CD14-positive monocyte (primary cell): Measurements from ENCODE around the gene SLC30A10. TPM values are rescaled to one million over a fixed set of nuclear protein-coding genes. Genes with fewer than 3 reads are reported as not detected.
"Not testable (repeated sequence)": the region's sequence is repeated elsewhere in the genome, so short reads cannot be mapped to it uniquely, and the experiment has no call there.

ENCODE experiments used
- DNase-seq, 3 donors: peaks; one replicate each; pipeline ENCODE4 v3.0.0-alpha.2; 2011 to 2022
- H2AFZ ChIP-seq: 2 replicates; pipeline ENCODE4 v1.6.0; 2012; ENCODE audit warnings: mild to moderate bottlenecking, low read depth, low read length, inconsistent platforms; ENCODE audit not compliant: insufficient read depth, poor library complexity, severe bottlenecking
- H3K27ac ChIP-seq, 2 donors: 1 replicate in 1 of 2; 2 replicates in 1 of 2; pipeline ENCODE4 v1.5.1; 2012 to 2013; ENCODE audit warnings: low read length in 2 of 2, control low read depth in 1 of 2, inconsistent platforms in 1 of 2, low read depth in 1 of 2, mild to moderate bottlenecking in 1 of 2
- H3K27me3 ChIP-seq, 2 donors: one replicate each; pipeline versions ENCODE4 v1.6.0 to v1.6.1; 2011 to 2013; ENCODE audit warnings: low read length in 2 of 2; ENCODE audit not compliant: control insufficient read depth in 2 of 2, insufficient read depth in 2 of 2
- H3K36me3 ChIP-seq, 2 donors: replicated peaks in 1 of 2; 1 replicate in 1 of 2; 2 replicates in 1 of 2; pipeline versions ENCODE4 v1.5.1 to v1.6.1; 2012 to 2013; ENCODE audit warnings: low read length in 2 of 2, control low read depth in 1 of 2, inconsistent platforms in 1 of 2, mild to moderate bottlenecking in 1 of 2; ENCODE audit not compliant: insufficient read depth in 2 of 2, control insufficient read depth in 1 of 2
- H3K4me1 ChIP-seq, 2 donors: 1 replicate in 1 of 2; 2 replicates in 1 of 2; pipeline versions ENCODE4 v1.5.1 to v1.6.1; 2012 to 2013; ENCODE audit warnings: low read length in 2 of 2, control low read depth in 1 of 2, inconsistent platforms in 1 of 2, mild to moderate bottlenecking in 1 of 2, moderate library complexity in 1 of 2; ENCODE audit not compliant: insufficient read depth in 2 of 2, control insufficient read depth in 1 of 2
- H3K4me2 ChIP-seq: replicated peaks from 2 replicates; pipeline ENCODE3; 2012; ENCODE audit warnings: low read length, moderate library complexity, mild to moderate bottlenecking; ENCODE audit not compliant: poor library complexity, severe bottlenecking; ENCODE audit errors: extremely low read depth
- H3K4me3 ChIP-seq, 3 experiments: fragments of 200-600 bp in 1 of 3; sonication (generic) in 1 of 3; replicated peaks in 1 of 3; 1 replicate in 2 of 3; 2 replicates in 1 of 3; pipeline ENCODE4 v1.5.1; 2011 to 2013; ENCODE audit warnings: low read length in 3 of 3, mild to moderate bottlenecking in 3 of 3, control low read depth in 2 of 3, low read depth in 2 of 3, inconsistent platforms in 1 of 3, moderate library complexity in 1 of 3
- H3K79me2 ChIP-seq: 2 replicates; pipeline ENCODE4 v1.6.0; 2012; ENCODE audit warnings: mild to moderate bottlenecking, control low read depth, inconsistent platforms, low read length, moderate library complexity; ENCODE audit not compliant: insufficient read depth
- H3K9ac ChIP-seq: 2 replicates; pipeline ENCODE4 v1.6.0; 2017; ENCODE audit warnings: low read length, mild to moderate bottlenecking; ENCODE audit not compliant: insufficient read depth, poor library complexity, severe bottlenecking
- H3K9me3 ChIP-seq, 2 donors: replicated peaks in 1 of 2; 1 replicate in 1 of 2; 2 replicates in 1 of 2; pipeline versions ENCODE4 v1.5.1 to v1.6.1; 2012 to 2013; ENCODE audit warnings: low read length in 2 of 2, control low read depth in 1 of 2; ENCODE audit not compliant: control insufficient read depth in 1 of 2, insufficient read depth in 1 of 2
- H4K20me1 ChIP-seq: 2 replicates; pipeline ENCODE4 v1.6.0; 2012; ENCODE audit warnings: mild to moderate bottlenecking, low read length, control low read depth, moderate library complexity; ENCODE audit not compliant: insufficient read depth
- H3K27ac Mint-ChIP-seq, 7 donors: one replicate each; pipeline ENCODE4 v1.8.0; 2020; ENCODE audit warnings: mild to moderate bottlenecking in 7 of 7, mixed read lengths in 7 of 7, moderate library complexity in 6 of 7, inconsistent platforms in 2 of 7
- H3K27me3 Mint-ChIP-seq, 3 donors: one replicate each; pipeline ENCODE4 v1.8.0; 2021 to 2022; ENCODE audit warnings: low read depth in 3 of 3, mild to moderate bottlenecking in 3 of 3, mixed read lengths in 3 of 3, moderate library complexity in 3 of 3, inconsistent platforms in 1 of 3
- H3K36me3 Mint-ChIP-seq, 2 donors: one replicate each; pipeline ENCODE4 v1.8.0; 2020; ENCODE audit warnings: mixed read lengths in 2 of 2, inconsistent platforms in 1 of 2, mild to moderate bottlenecking in 1 of 2
- H3K4me1 Mint-ChIP-seq: one replicate; pipeline ENCODE4 v1.8.0; 2020; ENCODE audit warnings: mild to moderate bottlenecking, mixed read lengths
- H3K4me3 Mint-ChIP-seq, 2 donors: one replicate each; pipeline ENCODE4 v1.8.0; 2020; ENCODE audit warnings: mild to moderate bottlenecking in 2 of 2, mixed read lengths in 2 of 2, moderate library complexity in 1 of 2
- H3K9me3 Mint-ChIP-seq, 7 donors: one replicate each; pipeline ENCODE4 v1.8.0; 2020 to 2022; ENCODE audit warnings: mixed read lengths in 7 of 7, mild to moderate bottlenecking in 6 of 7, moderate library complexity in 6 of 7, inconsistent platforms in 2 of 7
- CTCF ChIP-seq: fragments of 200-600 bp; IDR thresholded peaks from one replicate; pipeline ENCODE4 v1.8.0; 2022; ENCODE audit warnings: antibody characterized with exemption, mild to moderate bottlenecking
- WGBS: methylation state at CpG from one replicate; pipeline ENCODE4 v1.1.5; 2013; ENCODE audit warnings: missing lambda C conversion rate; ENCODE audit not compliant: insufficient coverage; 5-methylcytosine and 5-hydroxymethylcytosine counted together
- intact Hi-C, 2 donors: fragments of 100-400 bp; cut with micrococcal nuclease; formaldehyde crosslinking; loops; one replicate each; pipeline versions ENCODE4 v1.15.0 to v1.15.1; 2023
- polyA plus RNA-seq, 3 donors: library from polyadenylated mRNA; depleted of rRNA in 1 of 3; unstranded in 2 of 3; stranded (reverse) in 1 of 3; fragments of 300-500 nt in 2 of 3; fragments of >200 nt in 1 of 3; fragmentation: Illumina TruSeq in 2 of 3; gene quantifications; 1 replicate in 2 of 3; 2 replicates in 1 of 3; pipeline ENCODE4 v1.2.3, GENCODE V29; 2012 to 2021

The SLC30A10 gene
- polyA plus RNA-seq, 3 donors = not detected

GRCh38 chr1:219907772-219908070 is 20.6 kb downstream of the SLC30A10 start:
- Histone ChIP-seq H3K4me3 (peak overlapping the region in 2 of 3 experiments; percentile 2 to 45), H3K4me2 (peak overlapping the region; percentile 64), H2AFZ (peak overlapping the region; percentile 53), H3K4me1 (peaks cover 17 to 18% of the 10 kb centered on the region in 2 donors), H3K9me3 (no peaks in the 10 kb centered on the region), H3K27me3 (no peaks in the 10 kb centered on the region), H4K20me1 (no peaks in the 10 kb centered on the region), H3K36me3 (no peaks in the 10 kb centered on the region), H3K27ac (peak overlapping the region; percentile 45 to 72), H3K79me2 (no peaks in the 10 kb centered on the region), H3K9ac (peak overlapping the region; percentile 45)
- Mint-ChIP-seq H3K4me3 (peak overlapping the region; percentile 66 to 84), H3K9me3 (peaks cover 0 to 5% (median 0%) of the 10 kb centered on the region in 7 donors), H3K4me1 (peaks cover 23% of the 10 kb centered on the region), H3K36me3 (no peaks in the 10 kb centered on the region), H3K27ac (peak overlapping the region; percentile 68 to 90 (median 84)), H3K27me3 (peaks cover 0 to 6% (median 0%) of the 10 kb centered on the region in 3 donors)
- no peak for TF ChIP-seq CTCF
- intact Hi-C loops = no loop called here
- DNase-seq = peak in 1 of 3 donors; percentile 24
- WGBS = 0% methylated on average over 1 of the region's 1 CpG

- H3K36me3 Mint-ChIP-seq = no peaks in the 10 kb centered on the region
- TF ChIP-seq CTCF = no peak
- WGBS = no CpG with 5 or more reads among the region's 5 CpGs
- peak in 2 of 3 donors; percentile 10 to 34 for DNase-seq
- peak overlapping the region; percentile 66 to 84 for H3K4me3 Mint-ChIP-seq
- H3K27me3 ChIP-seq = no peaks in the 10 kb centered on the region
- H3K27ac ChIP-seq = peak overlapping the region; percentile 45 to 72
- no peaks in the 10 kb centered on the region for H3K79me2 ChIP-seq
- peak overlapping the region; percentile 64 for H3K4me2 ChIP-seq
- peak overlapping the region in 2 of 3 experiments; percentile 2 to 45 for H3K4me3 ChIP-seq
- peak overlapping the region; percentile 68 to 90 (median 84) for H3K27ac Mint-ChIP-seq
- H3K9me3 Mint-ChIP-seq = peaks cover 0 to 5% (median 0%) of the 10 kb centered on the region in 7 donors
- H3K9me3 ChIP-seq = no peaks in the 10 kb centered on the region
- H3K4me1 ChIP-seq = peaks cover 17 to 18% of the 10 kb centered on the region in 2 donors
- H3K4me1 Mint-ChIP-seq = peaks cover 23% of the 10 kb centered on the region
- intact Hi-C loops = no loop called here
- no peaks in the 10 kb centered on the region for H4K20me1 ChIP-seq
- peak overlapping the region; percentile 53 for H2AFZ ChIP-seq
- no peaks in the 10 kb centered on the region for H3K36me3 ChIP-seq
- peaks cover 0 to 6% (median 0%) of the 10 kb centered on the region in 3 donors for H3K27me3 Mint-ChIP-seq
- H3K9ac ChIP-seq = peak overlapping the region; percentile 45
These were observed 21.2 kb downstream of the SLC30A10 start for GRCh38 chr1:219906924-219907771.

GRCh38 chr1:219906565-219906923 is 21.8 kb downstream of the SLC30A10 start:
- DNase-seq, H3K36me3 ChIP-seq, H4K20me1 ChIP-seq, H3K27me3 Mint-ChIP-seq, H3K4me2 ChIP-seq, H3K36me3 Mint-ChIP-seq, H3K27me3 ChIP-seq, H3K79me2 ChIP-seq, H3K4me3 Mint-ChIP-seq, intact Hi-C loops, H3K9me3 Mint-ChIP-seq, H3K9me3 ChIP-seq, H3K4me3 ChIP-seq, H3K9ac ChIP-seq, H2AFZ ChIP-seq: not testable (repeated sequence)
- 100% methylated on average over 4 of the region's 8 CpGs for WGBS
- Mint-ChIP-seq H3K4me1 (peaks cover 23% of the 10 kb centered on the region), H3K27ac (peak overlapping the region in 3 of 7 donors; percentile 68 to 84 (median 82))
- Histone ChIP-seq H3K27ac (peak overlapping the region in 1 of 2 donors; percentile 72), H3K4me1 (peaks cover 17 to 18% of the 10 kb centered on the region in 2 donors)
